HuH-7 (cell line): Measurements from ENCODE around the gene HDAC4.

Experiments used
- DNase-seq: peaks from one replicate; pipeline ENCODE4 v3.0.0; 2011; ENCODE audit warnings: low spot score

The HDAC4 gene

GRCh38 chr2:239308661-239309397 is 92.0 kb downstream of the HDAC4 start:
- DNase-seq: no peak

GRCh38 chr2:239307921-239308613 is 92.8 kb downstream of the HDAC4 start:
- no peak for DNase-seq

GRCh38 chr2:239307221-239307569 is 93.6 kb downstream of the HDAC4 start:
- no peak for DNase-seq

GRCh38 chr2:239306274-239307220 is 94.3 kb downstream of the HDAC4 start:
- no peak for DNase-seq

GRCh38 chr2:239305771-239306170 is 95.0 kb downstream of the HDAC4 start:
- no peak for DNase-seq

- no peak for DNase-seq
Observed at GRCh38 chr2:239305222-239305575, 95.6 kb downstream of the HDAC4 start.

- no peak for DNase-seq
Observed at GRCh38 chr2:239304533-239305221, 96.1 kb downstream of the HDAC4 start.

GRCh38 chr2:239303711-239304532 is 96.9 kb downstream of the HDAC4 start:
- no peak for DNase-seq

- DNase-seq: no peak
Observed at GRCh38 chr2:239302808-239303557, 97.8 kb downstream of the HDAC4 start.

GRCh38 chr2:239302083-239302807 is 98.6 kb downstream of the HDAC4 start:
- DNase-seq: no peak

- no peak for DNase-seq
Observed at GRCh38 chr2:239300871-239301735, 99.7 kb downstream of the HDAC4 start.

GRCh38 chr2:239300242-239300641 is 100.6 kb downstream of the HDAC4 start:
- DNase-seq: no peak

- no peak for DNase-seq
Observed at GRCh38 chr2:239299218-239299939, 101.4 kb downstream of the HDAC4 start.

GRCh38 chr2:239298116-239298804 is 102.6 kb downstream of the HDAC4 start:
- DNase-seq: no peak

GRCh38 chr2:239297142-239298004 is 103.4 kb downstream of the HDAC4 start:
- no peak for DNase-seq
